ENCODE measurements around the gene NUDT3. TPM values are rescaled to one million over a fixed set of nuclear protein-coding genes. Genes with fewer than 3 reads are reported as not detected.

NUDT3 gene
- total and polyA plus RNA-seq, 4 donors: 9.0 to 38.5 (median 22.8) TPM

- DNase-seq (no peak), ATAC-seq (ENCODE audit: insufficient read depth, low FRiP score) (no peak)
- TF ChIP-seq CTCF (IDR thresholded peaks at IDR 0.05; ENCODE audit: control extremely low read depth, extremely low read depth): no peak
- WGBS, 2 donors: 93 to 95% methylated on average over 8 of the region's 8 CpGs
- Histone ChIP-seq H3K27me3 (ENCODE audit: control insufficient read depth in 3 of 3, insufficient read depth in 3 of 3, low read length in 2 of 3) (no peaks in the 10 kb centered on the region), H3K27ac (ENCODE audit: low read depth in 1 of 2, low read length in 1 of 2) (no peak overlapping the region), H3K9me3 (ENCODE audit: control insufficient read depth in 4 of 4, insufficient read depth in 3 of 4, low read length in 3 of 4) (no peaks in the 10 kb centered on the region), H3K4me3 (no peak overlapping the region), H3K9ac (ENCODE audit: insufficient read depth in 1 of 2, low read length in 2 of 2) (no peak overlapping the region), H3K36me3 (ENCODE audit: control insufficient read depth in 4 of 4, insufficient read depth in 4 of 4, low read length in 4 of 4) (no peaks in the 10 kb centered on the region), H3K4me1 (ENCODE audit: control insufficient read depth in 5 of 5, insufficient read depth in 5 of 5, low read length in 5 of 5) (peaks cover 0 to 6% (median 0%) of the 10 kb centered on the region in 5 donors)
These were observed 162.6 kb downstream of the NUDT3 start for GRCh38 chr6:34229877-34230276.

Small RNAs within 50 kb of the gene (small RNA-seq; reads per million reads assigned to genes)
- gene MIR6835 (ENCODE audit: low replicate concordance): not detected

Other genes with a start within 250 kb of the NUDT3 start
- under 1 TPM; 0.12 to 0.34 TPM for gene GRM4, start 246.6 kb downstream of the NUDT3 start, total RNA-seq
- under 1 TPM; 0.02 to 0.06 TPM for gene GRM4, start 246.6 kb downstream of the NUDT3 start, polyA plus RNA-seq
- 100 to 1,000 TPM in 1 of 2 donors, 10 to 100 TPM in 1; 47.9 to 102 TPM for gene HMGA1, start 155.8 kb downstream of the NUDT3 start, total RNA-seq
- 10 to 100 TPM; 95.9 to 98.0 TPM for gene HMGA1, start 155.8 kb downstream of the NUDT3 start, polyA plus RNA-seq
- 10 to 100 TPM in 1 of 2 donors, 1 to 10 TPM in 1; 8.5 to 44.6 TPM for gene SMIM29, start 143.7 kb downstream of the NUDT3 start, total RNA-seq
- gene SMIM29, start 143.7 kb downstream of the NUDT3 start, polyA plus RNA-seq: 100 to 1,000 TPM in 1 of 2 donors, 10 to 100 TPM in 1; 71.9 to 122 TPM
- gene RPS10, start 33.4 kb upstream of the NUDT3 start, total RNA-seq: 1,000 to 10,000 TPM in 1 of 2 donors, 100 to 1,000 TPM in 1; 846 to 1,066 TPM
- 1,000 to 10,000 TPM; 2,410 to 2,710 TPM for gene RPS10, start 33.4 kb upstream of the NUDT3 start, polyA plus RNA-seq
- under 1 TPM; 0.15 to 0.17 TPM for gene PACSIN1, start 73.4 kb upstream of the NUDT3 start, total RNA-seq
- gene PACSIN1, start 73.4 kb upstream of the NUDT3 start, polyA plus RNA-seq: under 1 TPM; 0.02 to 0.08 TPM
- 1 to 10 TPM; 2.6 to 9.6 TPM for gene SPDEF, start 163.7 kb upstream of the NUDT3 start, total RNA-seq
- 10 to 100 TPM in 1 of 2 donors, 1 to 10 TPM in 1; 4.6 to 11.8 TPM for gene SPDEF, start 163.7 kb upstream of the NUDT3 start, polyA plus RNA-seq